GM12873 (cell line): Measurements from ENCODE around the gene PTGES.

ENCODE experiments used
- TF ChIP-seq, protein P1 (sequence below): IDR thresholded peaks from 2 replicates; pipeline ENCODE4 v1.5.1; 2012; ENCODE audit warnings: low read depth, mild to moderate bottlenecking, moderate library complexity, low read length, control low read depth; ENCODE audit not compliant: insufficient read depth; ENCODE audit errors: missing control alignments

Gene PTGES

DNA sequence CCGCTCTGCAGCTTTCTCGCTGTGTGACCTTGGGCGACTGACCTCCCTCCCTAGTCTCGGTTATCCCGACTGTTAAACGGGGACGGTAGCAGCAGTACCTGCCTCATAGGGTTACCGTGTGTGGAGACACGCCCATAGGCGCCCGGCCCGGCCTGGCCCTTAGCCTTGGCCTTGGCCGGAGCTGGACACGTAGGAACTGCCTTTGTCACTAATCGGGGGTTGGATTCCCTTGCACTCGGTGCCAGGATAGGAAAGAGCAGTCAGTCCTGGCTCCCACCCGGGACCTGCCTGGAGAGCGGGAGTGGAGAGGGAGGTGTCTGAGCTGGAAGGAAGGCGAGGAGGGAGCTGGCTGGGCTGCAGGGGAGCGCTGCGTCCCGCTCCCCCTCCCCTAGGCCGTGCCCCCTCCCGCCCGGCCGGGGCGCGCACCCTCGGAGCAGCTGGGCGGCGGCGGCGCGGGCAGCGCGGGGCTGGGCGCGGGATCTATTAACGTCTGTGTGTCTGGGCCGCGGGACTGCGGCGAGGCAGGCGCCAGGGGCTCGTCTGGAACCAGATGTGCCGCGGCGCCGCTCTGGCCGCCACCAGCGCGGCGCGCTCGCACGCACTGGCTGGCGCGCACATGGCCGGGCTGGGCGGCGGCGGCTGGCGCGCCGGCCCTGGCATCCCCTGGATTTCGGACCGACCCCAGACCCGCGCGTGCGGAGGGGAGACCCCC, 55.7 kb downstream of the PTGES start:
- TF ChIP-seq, protein P1, sequence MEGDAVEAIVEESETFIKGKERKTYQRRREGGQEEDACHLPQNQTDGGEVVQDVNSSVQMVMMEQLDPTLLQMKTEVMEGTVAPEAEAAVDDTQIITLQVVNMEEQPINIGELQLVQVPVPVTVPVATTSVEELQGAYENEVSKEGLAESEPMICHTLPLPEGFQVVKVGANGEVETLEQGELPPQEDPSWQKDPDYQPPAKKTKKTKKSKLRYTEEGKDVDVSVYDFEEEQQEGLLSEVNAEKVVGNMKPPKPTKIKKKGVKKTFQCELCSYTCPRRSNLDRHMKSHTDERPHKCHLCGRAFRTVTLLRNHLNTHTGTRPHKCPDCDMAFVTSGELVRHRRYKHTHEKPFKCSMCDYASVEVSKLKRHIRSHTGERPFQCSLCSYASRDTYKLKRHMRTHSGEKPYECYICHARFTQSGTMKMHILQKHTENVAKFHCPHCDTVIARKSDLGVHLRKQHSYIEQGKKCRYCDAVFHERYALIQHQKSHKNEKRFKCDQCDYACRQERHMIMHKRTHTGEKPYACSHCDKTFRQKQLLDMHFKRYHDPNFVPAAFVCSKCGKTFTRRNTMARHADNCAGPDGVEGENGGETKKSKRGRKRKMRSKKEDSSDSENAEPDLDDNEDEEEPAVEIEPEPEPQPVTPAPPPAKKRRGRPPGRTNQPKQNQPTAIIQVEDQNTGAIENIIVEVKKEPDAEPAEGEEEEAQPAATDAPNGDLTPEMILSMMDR: no peak

DNA sequence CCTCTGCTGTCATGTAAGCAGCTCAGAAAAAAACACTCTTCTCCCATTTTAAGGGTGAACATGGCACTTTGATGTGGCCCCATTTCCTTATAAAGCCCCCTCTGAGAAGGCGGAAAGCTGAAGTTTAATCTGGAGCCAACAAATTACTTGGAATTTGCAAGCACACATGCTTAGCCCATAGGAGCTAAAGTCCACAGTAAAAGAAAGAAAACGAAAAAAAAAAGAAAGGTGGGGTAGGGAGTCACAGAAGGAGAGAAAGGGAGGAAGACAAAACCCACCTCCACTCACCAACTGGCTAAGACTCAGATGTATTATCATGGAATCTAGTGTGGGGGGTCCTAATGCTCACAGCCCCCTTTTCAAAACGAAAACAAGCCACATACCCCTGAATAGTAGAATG, 57.0 kb downstream of the PTGES start:
- TF ChIP-seq, protein P1: no peak

DNA sequence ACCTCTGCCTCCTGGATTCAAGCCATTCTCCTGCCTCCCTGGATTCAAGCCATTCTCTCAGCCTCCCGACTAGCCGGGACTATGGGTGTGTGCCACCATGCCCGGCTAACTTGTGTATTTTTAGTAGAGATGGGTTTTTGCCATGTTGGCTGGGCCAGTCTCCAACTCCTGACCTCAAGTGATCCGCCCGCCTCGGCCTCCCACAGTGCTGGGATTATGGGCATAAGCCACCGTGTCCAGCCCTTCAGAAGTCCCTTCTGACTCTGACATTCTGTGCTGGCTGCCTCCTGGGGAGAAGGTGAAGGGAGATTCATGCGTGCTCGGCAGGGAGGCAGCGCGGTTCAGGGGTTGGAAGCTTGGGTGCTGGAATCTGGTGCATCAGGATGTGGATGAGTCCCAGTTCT, 58.6 kb downstream of the PTGES start:
- TF ChIP-seq, protein P1: no peak

DNA sequence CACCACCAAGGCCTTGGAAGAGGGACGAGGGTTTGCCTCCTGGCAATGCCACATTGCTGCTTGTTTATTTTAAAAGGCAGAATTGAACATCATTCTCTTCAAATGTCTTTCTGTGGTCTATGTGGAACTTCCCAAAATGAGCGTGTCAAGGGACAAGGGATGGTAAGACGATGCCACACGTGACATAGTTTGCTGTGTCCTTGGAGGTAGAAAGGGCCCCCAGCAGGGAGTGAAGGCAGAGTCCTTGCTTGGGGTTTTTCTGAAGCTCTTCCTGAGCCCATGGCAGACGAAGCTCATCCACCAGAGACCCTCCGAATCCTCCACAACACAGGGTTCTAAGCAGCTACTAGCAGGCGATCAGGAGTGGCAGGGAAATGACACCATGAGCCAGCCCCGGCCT, 59.1 kb downstream of the PTGES start:
- TF ChIP-seq, protein P1: no peak

DNA sequence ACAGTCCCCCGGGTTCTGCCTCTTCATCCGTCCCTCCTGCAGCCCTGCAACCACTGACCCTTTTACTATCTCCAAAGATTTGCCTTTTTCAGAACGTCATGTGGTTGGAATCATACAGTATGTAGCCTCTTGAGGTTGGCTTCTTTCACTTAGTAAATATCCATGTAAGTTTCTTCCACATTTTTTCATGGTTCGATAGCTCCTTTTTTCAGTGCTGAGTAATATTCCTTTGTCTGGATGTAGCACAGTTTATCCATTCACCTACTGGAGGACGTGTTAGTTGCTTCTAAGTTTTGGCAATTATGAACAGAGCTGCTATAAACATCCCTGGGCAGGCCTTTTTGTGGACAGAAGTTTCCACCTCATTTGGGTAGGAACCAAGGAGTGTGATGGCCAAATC, 60.3 kb downstream of the PTGES start:
- TF ChIP-seq, protein P1: no peak
